Non-pigmented ciliary epithelial cell (primary cell): ENCODE data around the gene EHBP1L1.

Source experiments
- DNase-seq: peaks from one replicate; pipeline ENCODE4 v3.0.0-alpha.2; 2010; ENCODE audit warnings: low read depth

Gene EHBP1L1

GRCh38 chr11:65575568-65576231 is at the start of gene EHBP1L1:
Gene EHBP1L1, plus strand, starts transcription at chr11:65576053. Its CDS starts 250 bp downstream, at chr11:65576303.
- no peak for DNase-seq

GRCh38 chr11:65526744-65527143 is 49.1 kb upstream of the EHBP1L1 start:
- no peak for DNase-seq

GRCh38 chr11:65528819-65529350 is 47.0 kb upstream of the EHBP1L1 start:
- no peak for DNase-seq

- no peak for DNase-seq
These were observed 46.2 kb upstream of the EHBP1L1 start for GRCh38 chr11:65529475-65530156.

GRCh38 chr11:65530157-65530496 is 45.7 kb upstream of the EHBP1L1 start:
- DNase-seq, result no peak

GRCh38 chr11:65532388-65533064 is 43.3 kb upstream of the EHBP1L1 start:
- no peak for DNase-seq

- no peak for DNase-seq
These were observed 40.8 kb upstream of the EHBP1L1 start for GRCh38 chr11:65535102-65535501.

- no peak for DNase-seq
These were observed 39.2 kb upstream of the EHBP1L1 start for GRCh38 chr11:65536412-65537295.

GRCh38 chr11:65537296-65537597 is 38.6 kb upstream of the EHBP1L1 start:
- no peak for DNase-seq

- no peak for DNase-seq
These were observed 38.1 kb upstream of the EHBP1L1 start for GRCh38 chr11:65537620-65538231.

- no peak for DNase-seq
These were observed 37.5 kb upstream of the EHBP1L1 start for GRCh38 chr11:65538232-65538914.

- DNase-seq, result no peak
These were observed 36.7 kb upstream of the EHBP1L1 start for GRCh38 chr11:65538915-65539743.

- DNase-seq, result no peak
These were observed 36.0 kb upstream of the EHBP1L1 start for GRCh38 chr11:65539744-65540289.

- DNase-seq, result no peak
These were observed 35.4 kb upstream of the EHBP1L1 start for GRCh38 chr11:65540290-65541092.

- no peak for DNase-seq
These were observed 34.5 kb upstream of the EHBP1L1 start for GRCh38 chr11:65541093-65541982.

- no peak for DNase-seq
These were observed 33.0 kb upstream of the EHBP1L1 start for GRCh38 chr11:65542738-65543390.

- DNase-seq, result no peak
These were observed 30.0 kb upstream of the EHBP1L1 start for GRCh38 chr11:65545853-65546216.
